Activated CD8-positive, alpha-beta T cell treated with anti-CD3 and anti-CD28 coated beads for 36 hours (primary cell): ENCODE measurements around the gene SEPSECS. TPM values are rescaled to one million over a fixed set of nuclear protein-coding genes. Genes with fewer than 3 reads are reported as not detected.
"Not testable (repeated sequence)": the region's sequence is repeated elsewhere in the genome, so short reads cannot be mapped to it uniquely, and the experiment has no call there.

Source experiments
- ATAC-seq: fragments of 200-7000 bp; cut with Tn5 transposase; one replicate; pipeline ENCODE4 v1.10.0; 2021; ENCODE audit warnings: mild to moderate bottlenecking, moderate library complexity
- CTCF ChIA-PET: fragments of 350-600 bp; sonication (Branson Sonifier 250); formaldehyde crosslinking; loops from one replicate; lab custom pipeline; 2021; ENCODE audit warnings: antibody characterized with exemption; lab: Charles Lee
- POLR2A ChIA-PET: fragments of 350-600 bp; sonication (Branson Sonifier 250); formaldehyde crosslinking; loops from one replicate; lab custom pipeline; 2021; ENCODE audit warnings: antibody characterized with exemption; lab: Charles Lee
- DNase-seq: peaks from one replicate; pipeline ENCODE4 v3.0.0-alpha.2; 2020
- H3K27ac Mint-ChIP-seq: one replicate; pipeline ENCODE4 v1.8.0; 2021; ENCODE audit warnings: mild to moderate bottlenecking, mixed read lengths
- H3K27me3 Mint-ChIP-seq: one replicate; pipeline ENCODE4 v1.8.0; 2021; ENCODE audit warnings: mixed read lengths
- H3K36me3 Mint-ChIP-seq: one replicate; pipeline ENCODE4 v1.8.0; 2021; ENCODE audit warnings: low read depth, mixed read lengths
- H3K4me1 Mint-ChIP-seq: one replicate; pipeline ENCODE4 v1.8.0; 2021; ENCODE audit warnings: low read depth, mixed read lengths
- H3K4me3 Mint-ChIP-seq: one replicate; pipeline ENCODE4 v1.8.0; 2021; ENCODE audit warnings: mild to moderate bottlenecking, moderate library complexity, mixed read lengths
- H3K9me3 Mint-ChIP-seq: one replicate; pipeline ENCODE4 v1.8.0; 2021; ENCODE audit warnings: mixed read lengths
- intact Hi-C: fragments of 100-400 bp; cut with micrococcal nuclease; formaldehyde crosslinking; loops from one replicate; pipeline ENCODE4 v1.10.0; 2022
- total RNA-seq, 2 experiments: library from RNA; stranded (reverse); gene quantifications; one replicate each; pipeline ENCODE4 v1.2.3, GENCODE V29; 2021
- TF ChIP-seq, protein P1 (sequence below): fragments of 200-600 bp; IDR thresholded peaks from one replicate; pipeline ENCODE4 v1.8.0; 2022; ENCODE audit warnings: antibody characterized with exemption, mild to moderate bottlenecking

SEPSECS gene
- total RNA-seq, 2 experiments from 2014 or later = 13.9 to 15.2 TPM

- ChIA-PET CTCF (no interaction called here), POLR2A (interaction anchor here (1.1 kb wide), 1 partner anchor 146 kb away, joined by 3 read pairs; no protein-coding TSS in a partner anchor)
- no peak overlapping the region for H3K4me3 Mint-ChIP-seq
- H3K4me1 Mint-ChIP-seq = peaks cover 8% of the 10 kb centered on the region
- intact Hi-C loops = no loop called here
- H3K9me3 Mint-ChIP-seq = peaks cover 5% of the 10 kb centered on the region
- H3K36me3 Mint-ChIP-seq = no peaks in the 10 kb centered on the region
- ATAC-seq (peak; percentile 56), DNase-seq (peak; percentile 21)
- peaks cover 29% of the 10 kb centered on the region for H3K27me3 Mint-ChIP-seq
- no peak overlapping the region for H3K27ac Mint-ChIP-seq
- TF ChIP-seq, protein P1, sequence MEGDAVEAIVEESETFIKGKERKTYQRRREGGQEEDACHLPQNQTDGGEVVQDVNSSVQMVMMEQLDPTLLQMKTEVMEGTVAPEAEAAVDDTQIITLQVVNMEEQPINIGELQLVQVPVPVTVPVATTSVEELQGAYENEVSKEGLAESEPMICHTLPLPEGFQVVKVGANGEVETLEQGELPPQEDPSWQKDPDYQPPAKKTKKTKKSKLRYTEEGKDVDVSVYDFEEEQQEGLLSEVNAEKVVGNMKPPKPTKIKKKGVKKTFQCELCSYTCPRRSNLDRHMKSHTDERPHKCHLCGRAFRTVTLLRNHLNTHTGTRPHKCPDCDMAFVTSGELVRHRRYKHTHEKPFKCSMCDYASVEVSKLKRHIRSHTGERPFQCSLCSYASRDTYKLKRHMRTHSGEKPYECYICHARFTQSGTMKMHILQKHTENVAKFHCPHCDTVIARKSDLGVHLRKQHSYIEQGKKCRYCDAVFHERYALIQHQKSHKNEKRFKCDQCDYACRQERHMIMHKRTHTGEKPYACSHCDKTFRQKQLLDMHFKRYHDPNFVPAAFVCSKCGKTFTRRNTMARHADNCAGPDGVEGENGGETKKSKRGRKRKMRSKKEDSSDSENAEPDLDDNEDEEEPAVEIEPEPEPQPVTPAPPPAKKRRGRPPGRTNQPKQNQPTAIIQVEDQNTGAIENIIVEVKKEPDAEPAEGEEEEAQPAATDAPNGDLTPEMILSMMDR = no peak
Observed at GRCh38 chr4:25088093-25088952, 71.9 kb downstream of the SEPSECS start.

DNA sequence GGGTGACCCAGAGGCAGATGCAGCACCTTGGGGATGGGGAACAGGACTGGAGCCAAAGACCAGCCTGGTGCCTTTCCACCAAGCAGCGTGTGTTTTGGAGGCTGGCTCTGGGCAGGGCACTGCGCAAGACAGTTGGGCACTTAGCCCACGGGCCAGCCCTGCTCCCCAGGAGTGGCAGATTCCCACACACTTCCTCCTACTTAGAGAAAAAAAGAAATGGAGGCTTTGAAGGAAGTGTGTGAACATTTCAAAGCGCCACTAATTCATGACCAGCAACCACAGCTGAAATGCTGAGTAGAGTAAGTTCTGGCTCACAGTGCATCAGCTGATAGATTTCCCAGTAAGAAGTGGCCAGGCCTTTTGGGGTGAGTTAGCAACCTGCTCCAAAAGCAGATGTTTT lies 74.6 kb downstream of the SEPSECS start:
- CTCF ChIA-PET = no interaction called here
- POLR2A ChIA-PET = no interaction called here
- Mint-ChIP-seq H3K27me3 (peaks cover 23% of the 10 kb centered on the region), H3K36me3 (no peaks in the 10 kb centered on the region), H3K9me3 (no peaks in the 10 kb centered on the region), H3K4me3 (no peak overlapping the region), H3K4me1 (peaks cover 8% of the 10 kb centered on the region), H3K27ac (no peak overlapping the region)
- intact Hi-C loops = no loop called here
- TF ChIP-seq, protein P1 = no peak
- DNase-seq (no peak), ATAC-seq (no peak)

GRCh38 chr4:25083441-25083840 lies 76.8 kb downstream of the SEPSECS start:
- intact Hi-C loops, H3K4me1 Mint-ChIP-seq, H3K27ac Mint-ChIP-seq, DNase-seq, POLR2A ChIA-PET, H3K36me3 Mint-ChIP-seq, H3K4me3 Mint-ChIP-seq, CTCF ChIA-PET, H3K9me3 Mint-ChIP-seq, ATAC-seq: not testable (repeated sequence)
- H3K27me3 Mint-ChIP-seq = peaks cover 17% of the 10 kb centered on the region

- ChIA-PET CTCF (no interaction called here), POLR2A (no interaction called here)
- Mint-ChIP-seq H3K4me3 (no peak overlapping the region), H3K27me3 (peaks cover 10% of the 10 kb centered on the region), H3K4me1 (no peaks in the 10 kb centered on the region), H3K27ac (no peak overlapping the region), H3K9me3 (no peaks in the 10 kb centered on the region), H3K36me3 (no peaks in the 10 kb centered on the region)
- DNase-seq (no peak), ATAC-seq (no peak)
- TF ChIP-seq, protein P1 = no peak
- intact Hi-C loops = no loop called here
Observed at GRCh38 chr4:25081866-25082471, 78.3 kb downstream of the SEPSECS start.

GRCh38 chr4:25080571-25080970 lies 79.7 kb downstream of the SEPSECS start:
- TF ChIP-seq, protein P1 = no peak
- ATAC-seq = no peak
- Mint-ChIP-seq H3K36me3 (no peaks in the 10 kb centered on the region), H3K4me3 (no peak overlapping the region), H3K27me3 (peaks cover 14% of the 10 kb centered on the region), H3K4me1 (no peaks in the 10 kb centered on the region), H3K9me3 (no peaks in the 10 kb centered on the region), H3K27ac (no peak overlapping the region)
- no peak for DNase-seq
- ChIA-PET CTCF (no interaction called here), POLR2A (no interaction called here)
- intact Hi-C loops = no loop called here
